ENCODE results near the gene OR2AE1. TPM values are rescaled to one million over a fixed set of nuclear protein-coding genes. Genes with fewer than 3 reads are reported as not detected.

OR2AE1 gene
- total RNA-seq, 1 experiment from 2014 or later: not detected

DNA sequence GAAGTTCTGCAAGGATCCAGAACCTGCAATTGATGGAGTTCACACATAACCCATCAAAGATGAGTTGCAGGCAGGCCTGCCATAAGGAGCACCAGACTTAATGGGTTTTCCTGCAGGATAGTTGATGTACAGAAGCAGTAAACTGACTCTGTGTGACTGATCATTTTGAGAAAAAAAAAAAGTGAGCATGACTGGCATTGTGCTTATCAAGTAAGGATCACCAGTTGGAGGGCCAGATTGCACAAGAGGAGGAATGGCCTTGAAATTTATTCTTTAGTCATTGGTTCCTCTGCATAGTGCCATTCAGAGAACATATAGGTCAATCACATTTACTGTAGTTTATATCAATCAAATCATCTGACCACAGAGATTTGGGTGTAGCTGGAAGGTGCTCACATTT is 45.2 kb downstream of the OR2AE1 start:
- ChIA-PET POLR2A (interaction anchor here (6.3 kb wide), 1 partner anchor 91 kb away, joined by 93 read pairs; no protein-coding TSS in a partner anchor), CTCF (interaction anchor here (0.7 kb wide), 2 partner anchors 28 to 372 kb away, joined by 3 read pairs; no protein-coding TSS in a partner anchor)
- peaks cover 33% of the 10 kb centered on the region for H3K4me1 Mint-ChIP-seq (ENCODE audit: insufficient read depth, unreplicated experiment)
- H3K4me3 Mint-ChIP-seq (ENCODE audit: unreplicated experiment): no peak overlapping the region
- intact Hi-C loops (cut with micrococcal nuclease): no loop called here
- no peaks in the 10 kb centered on the region for H3K36me3 Mint-ChIP-seq (ENCODE audit: insufficient read depth, unreplicated experiment)
- no peak for DNase-seq (ENCODE audit: unreplicated experiment)
- H3K27me3 Mint-ChIP-seq (ENCODE audit: insufficient read depth, unreplicated experiment): no peaks in the 10 kb centered on the region
- no TSS peak for BruUV-seq (replicated peaks)
- TF ChIP-seq, protein P1, sequence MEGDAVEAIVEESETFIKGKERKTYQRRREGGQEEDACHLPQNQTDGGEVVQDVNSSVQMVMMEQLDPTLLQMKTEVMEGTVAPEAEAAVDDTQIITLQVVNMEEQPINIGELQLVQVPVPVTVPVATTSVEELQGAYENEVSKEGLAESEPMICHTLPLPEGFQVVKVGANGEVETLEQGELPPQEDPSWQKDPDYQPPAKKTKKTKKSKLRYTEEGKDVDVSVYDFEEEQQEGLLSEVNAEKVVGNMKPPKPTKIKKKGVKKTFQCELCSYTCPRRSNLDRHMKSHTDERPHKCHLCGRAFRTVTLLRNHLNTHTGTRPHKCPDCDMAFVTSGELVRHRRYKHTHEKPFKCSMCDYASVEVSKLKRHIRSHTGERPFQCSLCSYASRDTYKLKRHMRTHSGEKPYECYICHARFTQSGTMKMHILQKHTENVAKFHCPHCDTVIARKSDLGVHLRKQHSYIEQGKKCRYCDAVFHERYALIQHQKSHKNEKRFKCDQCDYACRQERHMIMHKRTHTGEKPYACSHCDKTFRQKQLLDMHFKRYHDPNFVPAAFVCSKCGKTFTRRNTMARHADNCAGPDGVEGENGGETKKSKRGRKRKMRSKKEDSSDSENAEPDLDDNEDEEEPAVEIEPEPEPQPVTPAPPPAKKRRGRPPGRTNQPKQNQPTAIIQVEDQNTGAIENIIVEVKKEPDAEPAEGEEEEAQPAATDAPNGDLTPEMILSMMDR (IDR thresholded peaks at IDR 0.05; ENCODE audit: unreplicated experiment): no peak
- no peaks in the 10 kb centered on the region for H3K9me3 Mint-ChIP-seq (ENCODE audit: unreplicated experiment)
- H3K27ac Mint-ChIP-seq (ENCODE audit: low read depth, unreplicated experiment): no peak overlapping the region

- Mint-ChIP-seq H3K27me3 (ENCODE audit: insufficient read depth, unreplicated experiment) (no peaks in the 10 kb centered on the region), H3K4me1 (ENCODE audit: insufficient read depth, unreplicated experiment) (peaks cover 45% of the 10 kb centered on the region), H3K27ac (ENCODE audit: low read depth, unreplicated experiment) (no peak overlapping the region), H3K36me3 (ENCODE audit: insufficient read depth, unreplicated experiment) (no peaks in the 10 kb centered on the region), H3K4me3 (ENCODE audit: unreplicated experiment) (no peak overlapping the region), H3K9me3 (ENCODE audit: unreplicated experiment) (no peaks in the 10 kb centered on the region)
- POLR2A ChIA-PET: interaction anchor here (0.6 to 6.3 kb wide), 24 partner anchors 9 to 421 kb away, joined by 3 to 93 read pairs (median 4); partner anchors contain the start of genes BUD31, PDAP1, TRIM4 and ZKSCAN1
- no TSS peak for BruUV-seq (replicated peaks)
- TF ChIP-seq, protein P1 (IDR thresholded peaks at IDR 0.05; ENCODE audit: unreplicated experiment): no peak
- CTCF ChIA-PET: interaction anchor here (0.6 to 2.0 kb wide), 5 partner anchors 10 to 305 kb away, joined by 3 to 16 read pairs (median 5); no protein-coding TSS in a partner anchor
- DNase-seq (ENCODE audit: unreplicated experiment): no peak
- intact Hi-C loops (cut with micrococcal nuclease): no loop called here
Measured at GRCh38 chr7:99829524-99830160, 47.2 kb downstream of the OR2AE1 start.

DNA sequence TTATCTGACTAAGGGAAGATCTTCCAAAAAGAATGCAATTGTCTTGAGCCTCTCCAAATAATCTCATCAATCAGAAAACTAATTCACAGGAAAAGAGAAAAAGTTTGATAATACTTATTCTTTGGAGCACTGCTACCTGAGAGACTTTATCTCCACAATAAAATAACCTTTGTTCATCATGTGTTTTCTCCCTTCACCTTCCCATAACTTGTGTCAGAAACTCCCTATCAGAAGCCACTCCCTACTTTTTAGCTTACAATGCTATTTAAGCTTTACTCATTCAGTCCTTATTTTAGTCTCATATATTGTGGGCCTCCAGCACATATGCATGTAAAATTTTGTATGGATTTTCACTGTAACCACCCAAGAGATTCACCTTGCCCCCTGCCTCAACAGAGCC is 48.0 kb downstream of the OR2AE1 start:
- DNase-seq (ENCODE audit: unreplicated experiment): no peak
- no peaks in the 10 kb centered on the region for H3K36me3 Mint-ChIP-seq (ENCODE audit: insufficient read depth, unreplicated experiment)
- TF ChIP-seq, protein P1 (IDR thresholded peaks at IDR 0.05; ENCODE audit: unreplicated experiment): no peak
- no peak overlapping the region for H3K4me3 Mint-ChIP-seq (ENCODE audit: unreplicated experiment)
- no peak overlapping the region for H3K27ac Mint-ChIP-seq (ENCODE audit: low read depth, unreplicated experiment)
- intact Hi-C loops (cut with micrococcal nuclease): no loop called here
- no TSS peak for BruUV-seq (replicated peaks)
- H3K4me1 Mint-ChIP-seq (ENCODE audit: insufficient read depth, unreplicated experiment): peaks cover 45% of the 10 kb centered on the region
- H3K27me3 Mint-ChIP-seq (ENCODE audit: insufficient read depth, unreplicated experiment): no peaks in the 10 kb centered on the region
- no peaks in the 10 kb centered on the region for H3K9me3 Mint-ChIP-seq (ENCODE audit: unreplicated experiment)
- POLR2A ChIA-PET: interaction anchor here (0.7 to 6.3 kb wide), 20 partner anchors 10 to 420 kb away, joined by 3 to 93 read pairs (median 4); partner anchors contain the start of genes BUD31, PDAP1, TRIM4 and ZKSCAN1
- CTCF ChIA-PET: interaction anchor here (2.0 kb wide), 1 partner anchor 197 kb away, joined by 16 read pairs; no protein-coding TSS in a partner anchor

- no TSS peak for BruUV-seq (replicated peaks)
- ChIA-PET CTCF (interaction anchor here (0.9 to 1.1 kb wide), 3 partner anchors 17 to 193 kb away, joined by 3 to 5 read pairs (median 3); no protein-coding TSS in a partner anchor), POLR2A (interaction anchor here (0.5 to 6.3 kb wide), 25 partner anchors 9 to 427 kb away, joined by 3 to 93 read pairs (median 4); partner anchors contain the start of genes TRIM4, ZNF655 and ZSCAN25)
- TF ChIP-seq, protein P1 (IDR thresholded peaks at IDR 0.05; ENCODE audit: unreplicated experiment): no peak
- Mint-ChIP-seq H3K4me1 (ENCODE audit: insufficient read depth, unreplicated experiment) (peaks cover 45% of the 10 kb centered on the region), H3K4me3 (ENCODE audit: unreplicated experiment) (no peak overlapping the region), H3K27ac (ENCODE audit: low read depth, unreplicated experiment) (peak overlapping the region; percentile 40), H3K9me3 (ENCODE audit: unreplicated experiment) (no peaks in the 10 kb centered on the region), H3K36me3 (ENCODE audit: insufficient read depth, unreplicated experiment) (no peaks in the 10 kb centered on the region), H3K27me3 (ENCODE audit: insufficient read depth, unreplicated experiment) (no peaks in the 10 kb centered on the region)
- DNase-seq (ENCODE audit: unreplicated experiment): peak; percentile 53
- intact Hi-C loops (cut with micrococcal nuclease): no loop called here
Measured at GRCh38 chr7:99827040-99827778, 49.6 kb downstream of the OR2AE1 start.

Data from MCF 10A (cell line).